HL-60 (cell line): ENCODE results near the gene NPAS2.

Source experiments
- CTCF ChIP-seq: IDR thresholded peaks from one replicate; pipeline ENCODE4 v1.5.1; 2011; ENCODE audit warnings: low read length, control low read depth, inconsistent platforms; ENCODE audit not compliant: insufficient read depth
- GABPA ChIP-seq: IDR thresholded peaks from 2 replicates; pipeline ENCODE4 v1.6.1; 2012; ENCODE audit warnings: low read depth
- POLR2AphosphoS5 ChIP-seq: IDR thresholded peaks from 2 replicates; pipeline ENCODE4 v1.6.1; 2012; ENCODE audit warnings: low read depth

GRCh38 chr2:100974712-100975520 is 155.0 kb downstream of the NPAS2 start:
- TF ChIP-seq CTCF (no peak), POLR2AphosphoS5 (no peak), GABPA (no peak)
